ENCODE data around the gene LRRC63.

Gene LRRC63

DNA sequence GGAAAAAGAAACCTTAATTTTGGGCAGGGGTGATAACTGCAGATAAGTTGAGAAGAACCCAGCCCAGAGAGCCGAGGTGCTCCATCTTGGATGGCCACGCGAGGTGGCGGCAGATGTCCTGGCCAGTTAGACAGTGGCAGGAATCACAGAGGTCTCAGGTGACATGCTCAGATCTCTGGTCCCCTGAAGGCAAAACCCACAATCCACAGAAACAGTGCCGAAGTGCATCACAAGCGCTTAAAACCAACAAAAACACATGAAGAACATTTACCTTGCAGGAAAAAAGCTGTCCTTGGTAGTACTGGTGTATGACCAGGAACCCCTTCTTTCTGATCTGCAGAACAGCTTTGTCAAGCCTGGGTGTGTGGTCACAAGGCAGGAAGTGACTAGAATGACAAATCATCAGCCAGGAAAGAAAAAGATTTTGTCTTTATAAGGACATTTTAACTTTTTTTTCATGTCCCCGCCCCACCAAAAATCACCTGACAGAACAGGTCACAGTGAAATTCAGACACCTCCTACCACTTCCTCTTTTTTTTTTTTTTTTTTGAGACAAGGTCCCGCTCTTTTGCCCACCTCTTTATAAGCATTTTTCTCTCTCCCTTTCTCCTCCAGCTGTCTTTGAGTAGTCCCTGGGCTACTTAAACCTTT lies 29.8 kb upstream of the LRRC63 start, which contains the start of gene LCP1:
LCP1 (minus strand) TSS at position 338 of the 651 bp plus-strand sequence. CDS start 22,515 bp downstream, outside the sequence.
- H3K4me3 ChIP-seq (ENCODE audit: low read length): no peak within 1 kb of the TSS
- TF ChIP-seq, protein P1, sequence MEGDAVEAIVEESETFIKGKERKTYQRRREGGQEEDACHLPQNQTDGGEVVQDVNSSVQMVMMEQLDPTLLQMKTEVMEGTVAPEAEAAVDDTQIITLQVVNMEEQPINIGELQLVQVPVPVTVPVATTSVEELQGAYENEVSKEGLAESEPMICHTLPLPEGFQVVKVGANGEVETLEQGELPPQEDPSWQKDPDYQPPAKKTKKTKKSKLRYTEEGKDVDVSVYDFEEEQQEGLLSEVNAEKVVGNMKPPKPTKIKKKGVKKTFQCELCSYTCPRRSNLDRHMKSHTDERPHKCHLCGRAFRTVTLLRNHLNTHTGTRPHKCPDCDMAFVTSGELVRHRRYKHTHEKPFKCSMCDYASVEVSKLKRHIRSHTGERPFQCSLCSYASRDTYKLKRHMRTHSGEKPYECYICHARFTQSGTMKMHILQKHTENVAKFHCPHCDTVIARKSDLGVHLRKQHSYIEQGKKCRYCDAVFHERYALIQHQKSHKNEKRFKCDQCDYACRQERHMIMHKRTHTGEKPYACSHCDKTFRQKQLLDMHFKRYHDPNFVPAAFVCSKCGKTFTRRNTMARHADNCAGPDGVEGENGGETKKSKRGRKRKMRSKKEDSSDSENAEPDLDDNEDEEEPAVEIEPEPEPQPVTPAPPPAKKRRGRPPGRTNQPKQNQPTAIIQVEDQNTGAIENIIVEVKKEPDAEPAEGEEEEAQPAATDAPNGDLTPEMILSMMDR (conservative IDR thresholded peaks at IDR 0.05; ENCODE audit: low read depth, low read length): no peak
- DNase-seq (ENCODE audit: low read depth): no peak

DNA sequence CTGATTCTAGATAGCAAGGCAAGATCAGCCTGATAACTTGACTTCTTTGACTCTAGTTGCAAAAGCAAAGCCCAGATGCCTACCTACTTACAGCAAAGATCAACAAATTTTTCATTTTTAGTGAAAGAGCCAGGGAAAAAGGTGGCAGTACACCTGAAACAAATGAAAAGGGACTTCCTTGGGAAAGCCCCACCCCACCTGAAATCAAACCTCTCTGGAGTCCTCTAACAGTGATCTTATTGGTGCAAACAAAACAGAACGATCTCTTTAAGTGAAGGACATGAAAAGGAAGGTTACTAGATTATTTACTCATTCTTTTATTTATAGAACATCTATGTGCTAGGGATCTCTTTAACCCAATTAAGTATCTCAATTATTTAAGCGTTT lies 29.2 kb upstream of the LRRC63 start:
- no peak for DNase-seq (ENCODE audit: low read depth)
- TF ChIP-seq, protein P1 (conservative IDR thresholded peaks at IDR 0.05; ENCODE audit: low read depth, low read length): no peak
- H3K4me3 ChIP-seq (ENCODE audit: low read length): no peak overlapping the region

DNA sequence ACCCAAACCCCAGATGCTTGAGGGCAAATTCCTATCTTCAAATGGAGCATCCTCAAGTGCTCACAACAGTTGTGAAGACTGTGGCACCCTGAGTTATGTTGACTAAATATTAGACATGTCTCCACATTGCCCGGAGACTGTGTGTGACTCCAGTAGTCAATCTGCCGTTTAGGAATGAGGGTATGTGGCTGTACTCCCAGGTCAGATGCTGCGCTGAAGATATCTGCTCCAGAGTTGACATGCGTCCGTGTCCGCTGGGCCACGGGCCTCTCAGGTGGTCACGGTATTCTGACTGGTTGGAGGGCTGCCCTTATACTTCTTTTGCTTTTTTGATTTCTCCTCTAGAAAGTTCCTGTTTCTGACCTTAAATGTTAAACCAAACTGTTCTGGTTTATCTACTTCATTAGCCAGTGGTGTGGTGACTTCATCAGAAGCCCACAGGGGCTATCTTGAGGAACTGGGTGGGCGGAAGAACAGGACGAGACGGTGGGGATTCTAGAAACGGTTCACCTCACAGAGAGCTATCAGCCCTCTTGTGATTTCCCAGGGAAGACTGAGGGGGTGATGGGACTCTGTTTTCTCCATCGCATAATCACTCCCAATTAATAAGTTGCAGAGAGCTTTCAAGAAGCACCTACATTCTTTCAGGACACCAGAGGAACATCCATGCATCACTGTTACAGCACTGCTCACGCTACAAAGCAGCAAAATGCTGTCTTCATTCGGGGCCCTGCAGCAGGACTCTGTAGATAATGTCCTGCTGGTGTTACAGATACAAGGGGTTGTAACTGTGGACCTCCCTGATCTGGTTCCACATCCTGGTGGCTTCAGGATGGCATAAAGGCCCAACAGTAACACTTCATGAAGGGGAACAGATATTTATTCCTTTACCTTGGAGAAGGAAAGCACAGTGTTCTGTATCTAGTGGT lies 28.4 kb upstream of the LRRC63 start:
- no peak for DNase-seq (ENCODE audit: low read depth)
- TF ChIP-seq, protein P1 (conservative IDR thresholded peaks at IDR 0.05; ENCODE audit: low read depth, low read length): no peak
- H3K4me3 ChIP-seq (ENCODE audit: low read length): no peak overlapping the region

DNA sequence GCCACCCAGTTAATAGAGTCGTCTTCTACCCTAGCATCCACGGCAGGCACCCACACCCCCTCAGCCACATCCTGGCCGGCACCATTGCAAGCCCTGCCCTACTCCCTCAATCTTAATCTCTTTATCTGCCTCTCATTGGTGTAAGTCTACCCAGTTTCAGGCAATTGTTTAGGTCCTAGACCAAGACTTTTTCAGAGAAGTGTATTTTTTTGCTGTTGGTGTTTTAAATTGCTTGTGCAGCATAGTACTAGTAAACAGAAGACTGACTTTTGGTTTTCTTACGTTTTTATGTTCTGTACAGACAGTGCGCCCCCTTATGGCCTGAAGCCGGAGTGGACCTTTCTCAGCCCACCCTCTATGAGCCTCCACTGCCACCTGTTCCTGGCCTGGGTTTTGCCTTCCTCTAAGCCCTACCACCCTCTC lies 27.4 kb upstream of the LRRC63 start:
- TF ChIP-seq, protein P1 (conservative IDR thresholded peaks at IDR 0.05; ENCODE audit: low read depth, low read length): peak; percentile 75
- no peak overlapping the region for H3K4me3 ChIP-seq (ENCODE audit: low read length)
- DNase-seq (ENCODE audit: low read depth): no peak

DNA sequence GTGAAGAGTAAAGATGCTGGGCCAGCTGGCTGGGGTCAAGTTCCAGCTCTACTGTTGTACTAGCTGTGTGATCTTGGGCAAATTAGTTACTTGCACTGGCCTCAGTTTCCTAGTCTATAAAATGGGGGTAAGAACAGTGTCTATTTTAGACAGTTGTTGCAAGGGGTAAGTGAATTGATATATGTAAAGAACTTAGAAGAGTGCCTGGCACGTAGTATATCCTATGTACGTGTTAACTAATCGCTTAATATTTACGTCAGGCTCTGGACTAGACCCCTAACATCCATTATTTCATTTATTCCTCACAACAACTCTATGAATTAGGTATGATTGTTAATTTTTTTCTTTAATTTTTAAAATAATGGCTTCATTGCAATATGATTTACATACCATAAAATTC lies 26.1 kb upstream of the LRRC63 start:
- TF ChIP-seq, protein P1 (conservative IDR thresholded peaks at IDR 0.05; ENCODE audit: low read depth, low read length): no peak
- no peak overlapping the region for H3K4me3 ChIP-seq (ENCODE audit: low read length)
- no peak for DNase-seq (ENCODE audit: low read depth)

DNA sequence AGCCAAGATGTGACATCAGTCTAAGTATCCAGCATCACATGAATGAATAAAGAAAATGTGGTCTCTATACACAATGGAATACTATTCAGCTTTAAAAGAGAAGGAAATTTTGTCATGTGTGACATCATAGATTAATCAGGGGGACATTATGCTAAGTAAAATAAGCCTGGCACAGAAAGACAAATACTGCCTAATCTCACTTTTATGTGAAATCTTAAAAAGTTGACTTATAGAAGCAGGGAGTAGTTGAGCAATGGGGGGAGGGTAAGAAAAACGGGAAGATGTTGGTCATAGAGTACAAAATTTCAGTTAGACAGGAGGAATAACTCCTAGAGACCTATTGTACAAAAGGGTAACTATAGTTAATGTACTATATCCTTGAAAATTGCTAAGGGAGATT lies 19.3 kb upstream of the LRRC63 start:
- no peak for DNase-seq (ENCODE audit: low read depth)
- TF ChIP-seq, protein P1 (conservative IDR thresholded peaks at IDR 0.05; ENCODE audit: low read depth, low read length): no peak
- no peak overlapping the region for H3K4me3 ChIP-seq (ENCODE audit: low read length)

All from retinal pigment epithelial cell (primary cell).